SK-N-SH treated with all-trans-retinoic acid at 6 μM for 48 hours (cell line): ENCODE results near the gene PLCB2.

Experiments used
- RARB ChIP-seq: fragments of 250-450 bp; sonication (Bioruptor Pico); IDR thresholded peaks from 2 replicates; pipeline ENCODE4 v1.8.0; 2021; ENCODE audit warnings: mild to moderate bottlenecking, moderate library complexity
- ZC3H10 ChIP-seq: fragments of 250-450 bp; sonication (Bioruptor Pico); IDR thresholded peaks from 2 replicates; pipeline ENCODE4 v1.5.1; 2021; ENCODE audit warnings: mild to moderate bottlenecking, moderate library complexity
- ZFP3 ChIP-seq: fragments of 250-450 bp; sonication (Bioruptor Pico); IDR thresholded peaks from 2 replicates; pipeline ENCODE4 v1.5.0; 2020; ENCODE audit warnings: mild to moderate bottlenecking, moderate library complexity
- ZFP30 ChIP-seq: fragments of 450-650 bp; formaldehyde crosslinking; IDR thresholded peaks from 2 replicates; pipeline ENCODE4 v1.5.0; 2022; ENCODE audit warnings: mild to moderate bottlenecking, moderate library complexity

GRCh38 chr15:40264321-40265153 lies 43.2 kb downstream of the PLCB2 start:
- TF ChIP-seq ZFP30 (CRISPR knock-in tag) (no peak), ZFP3 (CRISPR knock-in tag) (no peak), RARB (no peak), ZC3H10 (no peak)
